IPS-15b (cell line): ENCODE measurements around the gene CTIF.

Experiments used
- H3K27me3 ChIP-seq: one replicate; pipeline ENCODE4 v1.6.1; 2013; ENCODE audit warnings: low read length; ENCODE audit not compliant: control insufficient read depth, insufficient read depth
- H3K36me3 ChIP-seq: one replicate; pipeline ENCODE4 v1.6.1; 2013; ENCODE audit warnings: low read length; ENCODE audit not compliant: control insufficient read depth, insufficient read depth
- H3K4me1 ChIP-seq: one replicate; pipeline ENCODE4 v1.6.1; 2013; ENCODE audit warnings: mild to moderate bottlenecking, low read length; ENCODE audit not compliant: control insufficient read depth, insufficient read depth
- H3K4me3 ChIP-seq: one replicate; pipeline ENCODE4 v1.5.1; 2013; ENCODE audit warnings: low read depth, low read length
- H3K9ac ChIP-seq: one replicate; pipeline ENCODE4 v1.6.1; 2013; ENCODE audit warnings: low read depth, mild to moderate bottlenecking, low read length
- H3K9me3 ChIP-seq: one replicate; pipeline ENCODE4 v1.6.1; 2013; ENCODE audit warnings: mild to moderate bottlenecking, low read length; ENCODE audit not compliant: control insufficient read depth, insufficient read depth

CTIF gene

GRCh38 chr18:48581206-48581605, 42.4 kb downstream of the CTIF start:
- Histone ChIP-seq H3K27me3 (no peaks in the 10 kb centered on the region), H3K4me3 (no peak overlapping the region), H3K36me3 (no peaks in the 10 kb centered on the region), H3K4me1 (peaks cover 12% of the 10 kb centered on the region), H3K9me3 (no peaks in the 10 kb centered on the region), H3K9ac (no peak overlapping the region)

DNA sequence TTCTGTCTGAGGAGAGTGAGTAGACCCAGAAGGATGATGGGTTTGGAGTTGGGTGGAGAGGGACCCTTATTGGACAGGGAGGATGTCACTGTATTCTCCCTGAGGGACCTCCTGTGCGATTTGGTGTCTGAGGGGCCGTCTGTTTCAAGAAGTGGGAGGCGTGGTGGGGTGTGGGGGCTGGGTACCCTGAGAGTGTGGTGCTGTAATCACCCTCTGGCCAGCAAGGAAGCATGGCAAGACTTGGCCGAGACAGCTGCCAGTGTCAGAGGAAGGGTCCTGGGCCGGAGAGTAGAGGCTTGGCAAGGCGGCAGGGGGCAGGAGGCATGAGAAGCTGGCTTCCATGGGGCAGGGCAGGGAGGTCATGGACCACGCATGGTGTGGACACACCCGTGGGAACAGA, 43.1 kb downstream of the CTIF start:
- Histone ChIP-seq H3K4me1 (peaks cover 12% of the 10 kb centered on the region), H3K9ac (no peak overlapping the region), H3K36me3 (no peaks in the 10 kb centered on the region), H3K4me3 (no peak overlapping the region), H3K9me3 (no peaks in the 10 kb centered on the region), H3K27me3 (no peaks in the 10 kb centered on the region)

DNA sequence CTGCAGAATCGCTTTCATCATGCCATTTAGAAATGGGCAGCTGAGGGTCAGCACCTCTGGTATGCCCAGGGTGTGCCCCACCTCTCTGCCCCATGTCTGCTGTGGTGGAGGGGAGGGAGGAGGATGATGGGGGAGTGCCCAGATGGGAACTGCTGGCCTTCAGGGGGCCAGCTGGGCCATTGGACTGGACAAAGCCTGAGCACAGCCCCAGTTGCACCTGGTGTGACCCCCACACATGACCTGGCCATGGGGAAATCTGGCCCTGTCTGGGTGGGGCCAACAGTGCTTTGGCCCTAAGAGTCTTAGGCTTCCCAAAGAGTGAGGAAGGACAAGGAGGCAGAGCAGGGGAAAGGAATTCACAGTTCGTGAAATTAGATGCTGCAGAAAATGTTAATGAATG, 44.1 kb downstream of the CTIF start:
- peaks cover 12% of the 10 kb centered on the region for H3K4me1 ChIP-seq

DNA sequence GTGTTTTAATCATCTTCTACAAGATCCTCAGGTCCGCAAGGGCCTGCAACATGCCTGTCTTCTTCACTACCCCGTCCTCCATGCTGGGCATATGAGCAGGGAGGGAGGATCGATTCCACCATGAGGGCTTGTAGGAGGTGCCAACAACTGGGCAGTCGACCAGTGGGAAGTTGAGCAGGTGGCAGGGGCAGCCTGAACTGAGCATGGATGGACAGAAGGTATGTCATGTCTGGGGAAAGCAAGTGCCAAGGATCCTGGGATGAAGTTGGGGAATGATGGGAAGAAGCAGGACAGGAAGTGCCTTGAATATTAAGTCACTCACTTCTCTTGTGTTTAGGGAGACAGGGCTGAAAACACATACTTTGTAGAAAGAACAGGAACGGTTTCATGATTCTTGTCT, 44.7 kb downstream of the CTIF start:
- no peak overlapping the region for H3K4me3 ChIP-seq
- H3K9me3 ChIP-seq = no peaks in the 10 kb centered on the region
- no peak overlapping the region for H3K9ac ChIP-seq
- no peaks in the 10 kb centered on the region for H3K36me3 ChIP-seq
- no peaks in the 10 kb centered on the region for H3K27me3 ChIP-seq
- H3K4me1 ChIP-seq = peaks cover 12% of the 10 kb centered on the region

More for the DNA sequence above, 44.1 kb downstream of the CTIF start:
- no peaks in the 10 kb centered on the region for H3K27me3 ChIP-seq
- H3K4me3 ChIP-seq = no peak overlapping the region
- H3K9me3 ChIP-seq = no peaks in the 10 kb centered on the region
- no peak overlapping the region for H3K9ac ChIP-seq
- H3K36me3 ChIP-seq = no peaks in the 10 kb centered on the region

- no peaks in the 10 kb centered on the region for H3K36me3 ChIP-seq
- H3K9ac ChIP-seq = no peak overlapping the region
- H3K4me1 ChIP-seq = no peaks in the 10 kb centered on the region
- no peaks in the 10 kb centered on the region for H3K27me3 ChIP-seq
- H3K4me3 ChIP-seq = no peak overlapping the region
- no peaks in the 10 kb centered on the region for H3K9me3 ChIP-seq
These were observed 51.1 kb downstream of the CTIF start for GRCh38 chr18:48589797-48590519.

GRCh38 chr18:48590678-48591077, 51.8 kb downstream of the CTIF start:
- Histone ChIP-seq H3K9ac (no peak overlapping the region), H3K4me1 (no peaks in the 10 kb centered on the region), H3K36me3 (no peaks in the 10 kb centered on the region), H3K27me3 (no peaks in the 10 kb centered on the region), H3K9me3 (no peaks in the 10 kb centered on the region), H3K4me3 (no peak overlapping the region)

DNA sequence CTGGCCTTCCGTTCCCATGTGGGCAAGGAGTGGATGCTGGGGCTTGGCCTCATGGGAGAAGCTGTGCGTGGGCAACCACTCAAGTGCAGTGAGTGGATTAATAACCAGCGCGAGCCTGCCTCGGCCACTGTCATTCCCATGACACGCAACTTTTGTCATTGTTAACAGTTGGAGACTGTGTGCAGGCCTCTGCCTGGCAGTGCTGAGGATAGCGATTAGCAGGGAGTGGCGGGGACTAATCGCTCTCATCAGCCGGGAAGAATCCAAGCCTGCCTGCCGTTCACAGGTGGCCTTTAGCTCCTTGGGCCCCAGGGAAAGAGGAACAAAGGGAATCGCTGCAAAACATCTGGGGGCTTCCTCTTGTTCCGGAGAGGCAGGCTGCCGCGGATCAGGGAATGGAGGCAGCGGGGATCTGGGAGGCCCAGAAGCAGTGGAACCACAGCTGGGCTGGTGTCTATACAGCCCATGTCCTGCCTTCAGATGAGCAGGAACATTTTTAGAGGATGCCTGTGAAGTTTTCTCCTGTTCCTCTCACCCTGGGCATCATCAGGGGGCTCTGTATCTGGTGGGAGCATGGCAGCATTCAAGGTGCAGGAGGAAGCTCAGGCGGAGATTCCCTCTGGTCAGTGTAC, 53.8 kb downstream of the CTIF start:
- no peak overlapping the region for H3K4me3 ChIP-seq
- H3K4me1 ChIP-seq = no peaks in the 10 kb centered on the region
- H3K9me3 ChIP-seq = no peaks in the 10 kb centered on the region
- no peaks in the 10 kb centered on the region for H3K27me3 ChIP-seq
- H3K9ac ChIP-seq = no peak overlapping the region
- no peaks in the 10 kb centered on the region for H3K36me3 ChIP-seq

- H3K4me3 ChIP-seq = no peak overlapping the region
- H3K4me1 ChIP-seq = no peaks in the 10 kb centered on the region
These were observed 55.8 kb downstream of the CTIF start for GRCh38 chr18:48594471-48595094.

DNA sequence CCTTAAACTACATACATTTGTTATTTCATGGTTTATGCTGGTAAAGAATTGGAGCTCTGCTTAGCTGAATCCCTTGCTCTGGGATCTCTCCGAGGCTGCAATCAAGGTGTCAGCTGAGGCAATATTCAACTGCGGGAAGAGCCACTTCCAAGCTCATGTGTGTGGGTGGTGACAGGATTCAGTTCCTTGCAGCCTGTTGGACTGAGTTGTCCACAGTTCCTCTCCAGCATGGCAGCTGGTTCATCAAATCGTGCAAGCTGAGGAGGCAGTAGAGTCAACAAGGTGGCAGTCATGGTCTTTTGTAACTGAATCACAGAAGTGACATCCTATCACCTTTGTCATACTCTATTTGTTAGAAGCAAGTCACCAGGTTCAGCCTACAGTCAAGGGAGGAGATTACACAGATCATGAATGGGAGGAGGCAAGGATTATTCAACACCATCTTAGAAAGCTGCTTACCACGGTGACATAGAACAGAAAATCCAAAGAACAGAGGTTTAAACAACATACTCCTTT, 56.9 kb downstream of the CTIF start:
- no peaks in the 10 kb centered on the region for H3K36me3 ChIP-seq
- H3K9ac ChIP-seq = no peak overlapping the region
- no peaks in the 10 kb centered on the region for H3K9me3 ChIP-seq
- H3K4me3 ChIP-seq = no peak overlapping the region
- no peaks in the 10 kb centered on the region for H3K4me1 ChIP-seq
- no peaks in the 10 kb centered on the region for H3K27me3 ChIP-seq

More at GRCh38 chr18:48594471-48595094, 55.8 kb downstream of the CTIF start:
- no peaks in the 10 kb centered on the region for H3K27me3 ChIP-seq
- no peaks in the 10 kb centered on the region for H3K9me3 ChIP-seq
- H3K9ac ChIP-seq = no peak overlapping the region
- H3K36me3 ChIP-seq = no peaks in the 10 kb centered on the region

DNA sequence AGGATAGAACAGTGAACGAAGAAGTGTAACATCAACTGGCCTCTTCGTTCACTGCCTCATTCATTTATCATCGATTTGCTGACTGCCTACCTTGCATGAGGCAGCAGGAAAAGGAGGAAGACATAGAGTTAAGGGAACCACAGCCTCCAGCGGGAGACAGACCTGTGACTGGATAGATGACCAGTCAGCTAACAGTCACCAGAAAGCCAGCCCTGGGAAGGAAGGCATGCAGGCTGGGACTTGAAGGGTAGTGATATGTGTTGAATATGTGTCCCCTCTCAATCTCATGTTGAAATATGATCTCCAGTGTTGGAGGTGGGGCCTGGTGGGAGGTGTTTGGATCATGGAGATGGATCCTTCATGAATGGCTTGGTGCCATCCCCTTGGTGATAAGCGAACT, 58.3 kb downstream of the CTIF start:
- H3K4me1 ChIP-seq = no peaks in the 10 kb centered on the region
- no peaks in the 10 kb centered on the region for H3K27me3 ChIP-seq
- no peaks in the 10 kb centered on the region for H3K9me3 ChIP-seq
- no peak overlapping the region for H3K9ac ChIP-seq
- no peaks in the 10 kb centered on the region for H3K36me3 ChIP-seq
- H3K4me3 ChIP-seq = no peak overlapping the region

DNA sequence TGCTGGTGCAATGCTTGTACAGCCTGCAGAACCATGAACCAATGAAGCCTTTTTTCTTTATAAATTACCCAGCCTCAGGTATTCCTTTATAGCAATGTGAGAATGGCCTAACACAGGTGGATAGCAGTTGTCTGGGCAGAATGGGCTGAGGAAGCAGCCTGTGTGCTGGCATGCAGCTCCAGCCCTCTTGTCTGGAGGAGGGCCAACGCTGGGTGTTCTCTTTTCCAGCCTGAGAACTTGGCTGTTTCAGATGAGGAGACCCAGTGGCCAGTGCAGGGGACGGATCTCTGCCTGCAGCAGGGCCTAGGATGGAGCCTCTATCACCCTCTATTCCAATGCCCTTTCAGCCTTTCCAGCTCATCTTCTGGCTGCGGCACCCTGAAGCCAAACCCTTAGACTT, 58.8 kb downstream of the CTIF start:
- H3K9ac ChIP-seq = no peak overlapping the region
- no peaks in the 10 kb centered on the region for H3K9me3 ChIP-seq

DNA sequence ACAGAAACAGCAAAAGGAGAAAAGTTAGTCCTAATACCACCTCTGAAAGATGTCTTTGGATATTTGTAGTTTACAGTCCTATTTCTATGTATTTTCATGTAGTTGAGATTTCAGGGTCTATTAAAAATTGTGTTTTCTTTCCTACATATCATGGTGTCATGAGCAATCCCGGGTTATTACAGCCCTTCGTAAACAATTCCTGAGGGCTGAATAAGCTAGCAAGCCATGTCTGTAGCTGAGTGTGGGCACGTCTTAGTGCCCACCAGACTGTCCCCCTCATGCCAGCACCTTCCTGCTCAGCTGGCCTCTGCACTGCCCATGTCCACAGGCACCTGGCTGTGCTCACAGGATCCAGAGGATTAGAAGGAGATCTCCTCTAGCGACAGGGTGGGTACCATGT, 60.6 kb downstream of the CTIF start:
- Histone ChIP-seq H3K27me3 (no peaks in the 10 kb centered on the region), H3K9ac (no peak overlapping the region), H3K4me1 (no peaks in the 10 kb centered on the region), H3K9me3 (no peaks in the 10 kb centered on the region), H3K4me3 (no peak overlapping the region), H3K36me3 (no peaks in the 10 kb centered on the region)

More for the DNA sequence above, 58.8 kb downstream of the CTIF start:
- Histone ChIP-seq H3K4me3 (no peak overlapping the region), H3K27me3 (no peaks in the 10 kb centered on the region), H3K4me1 (no peaks in the 10 kb centered on the region), H3K36me3 (no peaks in the 10 kb centered on the region)
